Measurements from ENCODE around the gene VPREB1.
"Not testable (repeated sequence)": the region's sequence is repeated elsewhere in the genome, so short reads cannot be mapped to it uniquely, and the experiment has no call there.

VPREB1 gene

GRCh38 chr22:22219140-22219996 is 25.2 kb upstream of the VPREB1 start:
- TF ChIP-seq CTCF (IDR thresholded peaks at IDR 0.05; ENCODE audit: low read depth, low read length), result no peak
- Histone ChIP-seq H3K4me1 (no peaks in the 10 kb centered on the region), H3K4me3 (ENCODE audit: low read depth, low read length) (no peak overlapping the region), H3K27me3 (peaks cover 2% of the 10 kb centered on the region), H3K36me3 (no peaks in the 10 kb centered on the region), H3K9me3 (no peaks in the 10 kb centered on the region)
- no peak for DNase-seq

GRCh38 chr22:22221043-22221442 is 23.5 kb upstream of the VPREB1 start:
- not testable (repeated sequence) for H3K27me3 ChIP-seq; H3K9me3 ChIP-seq; H3K4me1 ChIP-seq; H3K4me3 ChIP-seq (ENCODE audit: low read depth, low read length); DNase-seq; H3K36me3 ChIP-seq

- DNase-seq, result no peak
- TF ChIP-seq CTCF (IDR thresholded peaks at IDR 0.05; ENCODE audit: low read depth, low read length), result no peak
- Histone ChIP-seq H3K36me3 (no peaks in the 10 kb centered on the region), H3K9me3 (no peaks in the 10 kb centered on the region), H3K27me3 (peaks cover 10% of the 10 kb centered on the region), H3K4me3 (ENCODE audit: low read depth, low read length) (no peak overlapping the region), H3K4me1 (no peaks in the 10 kb centered on the region)
Measured at GRCh38 chr22:22226448-22227187, 18.0 kb upstream of the VPREB1 start.

- no peak for DNase-seq
- TF ChIP-seq CTCF (IDR thresholded peaks at IDR 0.05; ENCODE audit: low read depth, low read length), result no peak
- H3K27me3 ChIP-seq, result peaks cover 10% of the 10 kb centered on the region
- H3K36me3 ChIP-seq, result no peaks in the 10 kb centered on the region
- H3K4me1 ChIP-seq, result no peaks in the 10 kb centered on the region
- H3K9me3 ChIP-seq, result no peaks in the 10 kb centered on the region
- H3K4me3 ChIP-seq (ENCODE audit: low read depth, low read length), result no peak overlapping the region
Measured at GRCh38 chr22:22228421-22228820, 16.2 kb upstream of the VPREB1 start.

- Histone ChIP-seq H3K4me1 (no peaks in the 10 kb centered on the region), H3K9me3 (no peaks in the 10 kb centered on the region), H3K27me3 (peaks cover 10% of the 10 kb centered on the region), H3K4me3 (ENCODE audit: low read depth, low read length) (no peak overlapping the region), H3K36me3 (no peaks in the 10 kb centered on the region)
- DNase-seq, result no peak
- no peak for TF ChIP-seq CTCF (IDR thresholded peaks at IDR 0.05; ENCODE audit: low read depth, low read length)
Measured at GRCh38 chr22:22228921-22229320, 15.7 kb upstream of the VPREB1 start.

- Histone ChIP-seq H3K9me3 (no peaks in the 10 kb centered on the region), H3K27me3 (peaks cover 10% of the 10 kb centered on the region), H3K36me3 (no peaks in the 10 kb centered on the region), H3K4me3 (ENCODE audit: low read depth, low read length) (no peak overlapping the region), H3K4me1 (no peaks in the 10 kb centered on the region)
- TF ChIP-seq CTCF (IDR thresholded peaks at IDR 0.05; ENCODE audit: low read depth, low read length), result no peak
- DNase-seq, result no peak
Measured at GRCh38 chr22:22229683-22230420, 14.7 kb upstream of the VPREB1 start.

Measured in BE2C (cell line).